Measurements from ENCODE around the gene BAZ2A.
A peak's percentile ranks its signal among the peaks of the same experiment; 100 is the strongest.

The BAZ2A gene

DNA sequence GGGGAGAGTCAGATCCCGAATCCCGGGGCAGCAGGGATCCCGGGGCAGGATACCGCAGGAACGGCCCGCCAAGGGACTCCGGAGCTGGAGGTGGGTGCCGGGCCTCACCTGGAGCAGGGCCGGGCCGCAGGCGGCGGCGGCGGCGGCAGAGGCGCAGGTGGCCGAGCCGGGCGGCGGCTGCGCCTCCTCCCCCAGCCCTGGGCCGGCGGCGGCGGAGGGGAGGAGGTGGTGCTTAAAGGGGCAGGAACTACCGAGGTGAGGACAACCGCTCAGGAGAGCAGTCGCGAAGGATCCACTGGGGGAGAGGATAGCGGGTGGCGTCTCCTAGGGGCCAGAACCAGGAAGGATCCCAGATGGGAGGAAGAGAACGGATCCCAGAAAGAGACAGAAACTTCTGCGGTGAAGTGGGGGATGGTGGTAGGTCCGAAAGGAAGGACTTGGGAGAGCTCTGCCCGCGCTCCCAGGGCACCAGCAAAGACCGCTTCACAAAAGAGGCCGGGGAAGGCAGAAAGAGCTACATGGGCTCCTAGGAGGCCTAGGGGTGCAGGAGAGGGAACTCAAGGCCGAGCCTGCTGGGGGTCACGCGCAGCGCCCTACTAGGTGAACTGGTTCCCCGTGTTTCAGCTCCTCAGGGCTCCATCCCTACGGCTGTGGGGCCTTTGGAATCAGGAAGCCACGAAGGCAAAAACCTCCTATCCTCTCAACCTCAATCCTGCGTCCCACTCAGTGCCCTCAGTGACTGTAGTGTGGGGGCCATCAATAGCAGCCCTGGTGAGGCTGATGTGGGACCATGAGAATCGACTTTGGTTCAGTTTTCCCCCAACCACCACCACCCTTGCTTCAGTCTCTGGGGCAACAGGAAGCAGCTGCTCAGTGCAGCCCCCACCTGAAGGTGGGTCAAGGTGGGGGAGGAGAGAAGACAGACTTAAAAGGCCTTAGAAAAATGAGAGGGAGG, 5.0 kb upstream of the BAZ2A start:
- peak; percentile 69 for DNase-seq (ENCODE audit: low read depth)

DNA sequence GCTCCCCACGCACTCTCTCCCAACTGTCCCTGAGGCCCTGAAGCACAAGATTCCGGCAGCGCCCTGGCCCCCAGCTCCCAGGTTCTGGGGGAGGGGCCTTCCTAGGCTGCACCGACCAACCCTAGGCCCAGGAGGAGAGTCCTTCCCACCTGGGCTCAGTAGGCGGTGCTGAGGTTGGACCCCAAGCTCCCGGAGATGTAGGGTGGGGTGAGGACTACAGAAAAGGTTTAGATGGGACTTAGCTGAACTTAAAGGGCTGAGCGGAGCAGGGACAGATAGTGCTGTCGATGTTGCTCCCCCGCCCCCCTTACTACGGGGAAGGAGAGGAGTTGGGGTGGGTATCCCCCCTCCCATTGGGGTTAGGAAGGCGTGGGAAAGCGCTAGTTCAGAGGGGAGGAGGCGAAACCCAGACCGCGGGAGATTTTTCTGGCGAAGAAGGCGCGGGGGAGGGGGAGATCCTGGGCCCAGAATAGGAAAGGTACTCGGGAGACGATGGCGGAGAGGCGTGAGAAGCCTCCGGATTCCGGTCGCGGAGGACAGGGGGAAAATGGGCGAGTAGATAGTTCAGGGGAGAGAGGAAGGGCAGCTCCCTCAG, 4.2 kb upstream of the BAZ2A start:
- DNase-seq (ENCODE audit: low read depth) = no peak

DNA sequence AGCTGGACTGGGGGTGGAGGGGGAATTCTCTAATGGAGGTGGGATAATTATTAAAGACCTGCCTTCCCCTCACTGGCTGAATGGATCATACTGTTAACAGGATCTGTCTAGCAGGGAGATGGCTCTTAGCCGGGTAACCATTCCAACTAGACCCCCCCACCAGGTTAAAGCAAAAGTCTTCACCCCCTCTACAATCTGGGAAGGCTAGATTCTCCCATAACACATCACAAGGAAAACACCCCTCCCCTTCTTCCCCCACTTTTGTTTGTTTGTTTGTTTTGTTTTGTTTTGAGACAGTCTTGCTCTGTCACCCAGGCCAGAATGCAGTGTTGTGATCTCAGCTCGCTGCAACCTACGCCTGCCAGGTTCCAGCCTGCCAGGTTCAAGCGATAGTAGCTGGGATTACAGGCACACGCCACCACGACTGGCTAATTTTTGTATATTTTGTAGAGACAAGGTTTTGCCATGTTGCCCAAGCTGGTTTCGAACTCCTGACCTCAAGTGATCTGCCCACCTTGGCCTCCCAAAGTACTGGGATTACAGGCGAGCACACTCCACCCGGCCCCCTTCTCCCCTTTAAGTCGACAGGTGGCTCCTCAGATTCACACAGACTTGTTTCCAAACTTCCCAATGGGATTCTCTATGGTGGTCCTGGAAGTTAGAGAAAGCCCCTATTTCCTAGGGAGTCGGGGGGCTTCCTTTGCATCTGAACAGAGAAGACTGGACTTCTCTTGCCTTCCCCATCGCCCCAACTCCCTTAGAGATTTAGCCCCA, 3.5 kb upstream of the BAZ2A start:
- no peak for DNase-seq (ENCODE audit: low read depth)

DNA sequence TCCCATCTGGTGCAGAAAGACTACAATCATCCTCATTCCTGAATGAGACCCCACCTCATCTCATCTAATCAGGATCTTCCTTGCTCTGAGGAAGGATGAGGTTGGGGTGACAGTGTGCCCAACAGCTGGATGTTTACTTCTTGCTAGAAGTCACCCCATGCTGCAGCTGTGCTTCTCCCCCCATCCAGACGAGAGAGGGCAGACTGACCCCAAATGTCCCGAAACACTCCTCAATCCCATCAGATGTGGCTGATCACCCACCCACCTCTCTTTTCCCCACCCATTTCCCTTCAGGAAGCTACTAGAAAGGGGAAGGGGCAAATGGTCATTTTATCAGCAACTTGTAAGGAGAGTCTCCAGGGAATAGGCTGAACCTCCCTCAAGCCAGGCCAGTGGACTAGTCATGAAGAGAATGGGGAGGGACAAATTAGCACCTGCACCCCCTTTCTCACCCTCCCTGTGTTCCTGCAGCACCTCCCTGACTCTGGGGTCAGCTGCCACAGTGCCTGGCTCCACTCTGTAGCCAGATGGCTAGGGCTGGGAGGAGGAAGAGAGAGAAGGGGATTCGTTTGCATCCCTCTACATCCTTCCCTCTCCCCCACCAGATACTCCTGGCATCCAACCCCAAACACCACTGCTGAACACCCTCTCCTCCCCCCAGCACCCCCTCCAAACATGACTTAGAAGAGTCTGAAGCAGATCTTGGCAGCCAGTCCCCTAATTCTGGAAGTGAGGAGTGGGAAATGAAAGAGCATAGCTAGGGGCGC, 2.8 kb upstream of the BAZ2A start:
- DNase-seq (ENCODE audit: low read depth) = no peak

DNA sequence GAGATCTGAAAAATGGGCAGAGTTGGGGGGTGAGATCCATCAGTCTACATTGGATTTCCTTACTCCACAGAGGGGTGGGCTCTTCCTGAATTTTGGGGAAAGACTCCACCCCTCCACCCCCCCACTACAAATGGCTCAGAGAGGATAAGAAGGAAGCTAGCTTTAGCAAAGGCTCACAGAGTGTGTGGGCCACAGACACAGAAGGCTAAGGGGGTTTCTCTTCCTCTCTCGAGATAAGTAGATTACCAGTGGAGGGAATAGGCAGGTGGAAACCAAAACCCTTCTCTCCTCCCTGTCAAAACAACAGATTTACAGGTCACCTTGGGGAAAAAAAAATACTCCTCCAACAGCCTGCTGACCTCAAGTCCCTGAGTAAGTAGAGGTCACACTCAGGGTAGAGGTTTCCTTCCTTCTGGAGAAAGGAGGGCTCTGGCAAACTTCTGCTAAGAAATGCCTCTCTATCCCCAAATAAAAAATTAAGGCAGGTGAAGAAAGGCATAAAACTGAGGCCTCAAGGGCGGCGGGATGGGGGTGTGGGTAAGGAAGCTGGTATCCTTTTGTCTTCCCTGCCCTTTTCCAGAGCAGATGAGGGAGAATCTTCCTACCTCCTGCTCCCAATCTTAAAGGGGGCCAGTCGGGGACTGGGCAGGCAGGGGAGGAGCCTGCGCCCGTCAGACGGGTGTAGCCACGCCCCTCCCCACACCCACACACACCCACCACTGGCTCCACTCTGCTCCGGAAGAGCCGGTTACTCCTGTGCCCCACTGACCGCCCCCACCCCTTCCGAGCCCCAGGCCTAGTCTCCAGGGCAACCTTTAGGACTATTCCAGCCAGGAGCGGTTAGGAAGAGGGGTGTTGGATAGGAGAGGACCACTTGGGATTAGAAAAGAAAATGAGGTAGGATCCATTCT, 1.9 kb upstream of the BAZ2A start:
- no peak for DNase-seq (ENCODE audit: low read depth)

- no peak for DNase-seq (ENCODE audit: low read depth)
Observed at GRCh38 chr12:56629459-56630179, 507 bp downstream of the BAZ2A start.

DNA sequence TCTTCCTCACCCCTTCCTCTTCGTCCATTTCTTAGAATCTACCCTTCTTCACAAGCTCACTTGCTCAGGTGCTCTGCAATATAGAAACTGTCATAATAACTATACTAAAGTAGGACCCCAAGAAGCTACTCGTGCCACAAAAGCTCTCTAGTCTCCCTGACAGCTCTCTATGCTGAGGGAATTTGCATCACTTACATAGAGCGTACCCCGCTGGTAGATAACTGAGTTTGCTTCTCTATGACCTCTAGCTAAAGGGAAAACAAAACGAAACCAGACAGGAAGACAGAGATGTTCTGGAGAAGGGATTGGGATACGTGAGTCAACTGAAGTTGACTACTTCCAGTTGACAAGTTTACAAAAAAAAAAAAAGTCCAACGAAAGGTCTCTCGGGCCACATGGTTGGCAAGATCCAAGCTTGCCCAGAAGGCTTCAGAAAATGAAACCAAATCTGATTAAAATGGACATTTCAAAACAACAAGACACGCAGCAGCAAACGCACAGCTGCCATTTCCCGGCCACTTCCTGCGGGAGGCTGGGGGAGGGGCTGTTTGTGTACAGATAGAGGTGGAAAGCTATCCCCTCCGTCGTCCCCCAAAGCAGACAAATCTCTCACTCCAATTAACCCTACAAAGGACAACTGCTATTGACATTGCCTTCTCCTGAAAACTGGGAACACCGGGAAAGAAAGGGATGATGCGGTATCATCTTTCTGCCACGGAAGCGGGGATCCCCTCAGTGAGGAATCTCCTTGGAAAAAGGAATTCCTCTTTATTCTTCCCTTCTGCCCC, 1.3 kb downstream of the BAZ2A start:
- DNase-seq (ENCODE audit: low read depth) = no peak

GRCh38 chr12:56626701-56627100, 3.4 kb downstream of the BAZ2A start:
- no peak for DNase-seq (ENCODE audit: low read depth)

DNA sequence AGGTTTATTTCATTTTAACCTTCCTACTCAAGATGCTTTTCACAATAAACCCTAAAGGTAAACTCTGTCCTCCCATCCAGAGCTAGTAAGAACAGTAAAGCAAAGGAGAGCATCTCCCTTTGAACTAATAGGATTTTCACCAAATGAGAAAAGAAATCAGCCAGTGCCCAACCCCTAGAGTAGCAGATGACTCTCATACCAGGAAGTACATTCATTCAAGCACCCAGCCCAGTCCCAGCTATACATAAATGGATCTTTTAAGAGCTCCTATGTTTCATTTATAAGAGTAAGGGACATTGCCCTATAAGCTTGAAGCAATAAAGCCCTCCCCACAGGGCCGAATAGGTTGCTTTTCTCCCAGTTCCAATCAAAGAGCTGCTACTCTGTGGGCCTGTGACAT, 7.6 kb downstream of the BAZ2A start:
- no peak for DNase-seq (ENCODE audit: low read depth)

- no peak for DNase-seq (ENCODE audit: low read depth)
Observed at GRCh38 chr12:56616925-56617324, 13.2 kb downstream of the BAZ2A start.

- no peak for DNase-seq (ENCODE audit: low read depth)
Observed at GRCh38 chr12:56616244-56616643, 13.9 kb downstream of the BAZ2A start.

DNA sequence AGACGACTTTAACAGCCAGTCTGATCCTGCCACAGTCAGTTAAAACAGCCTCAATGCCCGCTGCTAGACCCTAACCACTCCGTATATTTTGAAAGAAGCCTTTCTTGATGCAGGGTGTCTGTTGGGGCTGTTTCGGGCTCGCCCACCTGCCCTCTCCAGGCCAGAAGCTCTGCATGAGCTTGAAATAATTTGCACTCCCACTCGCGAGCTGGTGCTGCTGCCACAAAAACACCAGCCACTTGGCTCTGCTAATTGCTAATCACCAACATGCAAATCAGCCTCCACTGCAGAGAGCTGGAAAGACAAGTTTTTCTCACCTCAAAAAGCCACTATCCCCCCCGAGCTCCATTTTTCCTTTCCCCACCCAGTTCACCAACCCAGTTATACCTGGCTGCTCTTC, 15.5 kb downstream of the BAZ2A start:
- DNase-seq (ENCODE audit: low read depth) = no peak

DNA sequence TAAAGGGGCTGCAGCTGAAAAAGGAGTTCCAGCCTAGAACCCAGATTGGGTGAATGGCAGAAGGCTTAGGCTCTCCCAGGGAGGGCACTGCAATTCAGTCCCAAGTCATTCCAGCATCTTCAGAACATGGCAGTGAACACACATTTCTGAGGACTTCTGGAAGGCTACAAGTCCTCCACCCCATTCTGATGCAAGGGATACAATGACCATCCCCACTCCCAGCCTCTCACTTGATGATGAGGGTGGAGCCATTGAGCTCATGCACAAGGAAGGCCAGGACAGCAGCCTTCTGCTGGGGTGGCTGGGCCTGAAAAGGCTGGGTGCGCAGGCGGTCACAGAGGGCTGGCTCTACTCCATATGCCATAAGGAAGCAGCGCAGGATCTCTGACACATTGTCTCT, 25.8 kb downstream of the BAZ2A start:
- DNase-seq (ENCODE audit: low read depth) = no peak

DNA sequence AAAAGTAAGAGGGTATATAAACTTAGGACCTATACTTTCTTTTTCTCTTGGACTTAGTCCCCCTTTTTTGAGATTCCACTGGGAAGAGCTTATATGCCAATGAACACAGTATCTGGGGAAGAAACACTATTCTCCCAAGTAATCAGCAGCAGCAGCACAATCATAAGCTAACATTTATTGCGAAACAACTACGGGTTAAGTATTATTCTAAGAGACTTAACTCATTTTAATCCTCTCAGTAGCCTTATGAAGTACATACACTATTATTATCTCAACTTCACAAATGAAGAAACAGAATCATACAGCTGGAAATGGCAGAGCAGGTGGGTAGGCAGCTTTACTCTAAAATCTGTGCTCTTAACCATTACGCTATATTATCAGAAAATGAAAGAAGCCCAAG, 27.9 kb downstream of the BAZ2A start:
- no peak for DNase-seq (ENCODE audit: low read depth)

DNA sequence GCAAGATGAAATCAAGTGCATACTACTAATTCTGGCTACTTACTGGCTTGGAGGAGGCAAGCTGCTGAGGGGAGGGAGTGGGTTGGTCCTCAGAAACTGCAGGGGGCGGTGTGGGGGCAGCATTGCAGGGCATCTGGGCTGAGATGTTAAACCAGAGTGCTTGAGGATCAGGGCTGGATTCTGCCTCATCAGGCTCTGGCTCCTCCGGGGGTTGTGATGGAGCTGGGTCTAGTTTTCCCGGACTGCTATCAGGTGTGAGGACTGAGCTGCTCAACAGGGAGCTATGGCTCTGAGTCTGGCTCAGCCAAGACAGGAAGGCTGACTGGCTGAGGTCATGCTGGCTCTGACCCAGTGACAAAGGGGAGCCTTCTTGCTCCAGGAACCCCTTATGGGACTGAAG, 28.6 kb downstream of the BAZ2A start:
- DNase-seq (ENCODE audit: low read depth) = no peak

GRCh38 chr12:56600753-56601152, 29.4 kb downstream of the BAZ2A start:
- no peak for DNase-seq (ENCODE audit: low read depth)

GRCh38 chr12:56599797-56600196, 30.3 kb downstream of the BAZ2A start:
- DNase-seq (ENCODE audit: low read depth) = no peak

GRCh38 chr12:56599041-56599440, 31.1 kb downstream of the BAZ2A start:
- DNase-seq (ENCODE audit: low read depth) = no peak

- no peak for DNase-seq (ENCODE audit: low read depth)
Observed at GRCh38 chr12:56596815-56597214, 33.3 kb downstream of the BAZ2A start.
